Measurements from ENCODE around the gene GALNS. TPM values are rescaled to one million over a fixed set of nuclear protein-coding genes. Genes with fewer than 3 reads are reported as not detected.

The GALNS gene
- total and polyA plus RNA-seq, 2 of the 13 experiments (the other 11 are each of a cell fraction or from before 2014, with no cell fraction given) = 9.2 to 9.8 TPM

DNA sequence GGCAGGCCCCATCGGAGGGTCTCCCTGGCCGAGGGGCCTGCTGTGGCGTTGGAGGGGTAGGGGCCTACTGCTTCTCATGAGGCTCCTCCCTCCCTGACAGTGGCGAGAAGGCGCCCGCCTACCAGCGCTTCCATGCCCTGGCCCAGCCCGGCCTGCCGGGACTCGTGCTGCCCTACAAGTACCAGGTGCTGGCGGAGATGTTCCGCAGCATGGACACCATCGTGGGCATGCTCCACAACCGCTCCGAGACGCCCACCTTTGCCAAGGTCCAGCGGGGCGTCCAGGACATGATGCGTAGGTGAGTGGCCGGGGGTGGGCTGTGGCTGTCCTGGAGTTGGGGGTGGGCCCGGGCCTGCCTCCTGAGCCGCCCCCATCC, 51.4 kb downstream of the GALNS start (continued):
- TF ChIP-seq ZBTB7A (CRISPR knock-in tag; IDR thresholded peaks at IDR 0.05) = no peak
- TF ChIP-seq, protein P1, sequence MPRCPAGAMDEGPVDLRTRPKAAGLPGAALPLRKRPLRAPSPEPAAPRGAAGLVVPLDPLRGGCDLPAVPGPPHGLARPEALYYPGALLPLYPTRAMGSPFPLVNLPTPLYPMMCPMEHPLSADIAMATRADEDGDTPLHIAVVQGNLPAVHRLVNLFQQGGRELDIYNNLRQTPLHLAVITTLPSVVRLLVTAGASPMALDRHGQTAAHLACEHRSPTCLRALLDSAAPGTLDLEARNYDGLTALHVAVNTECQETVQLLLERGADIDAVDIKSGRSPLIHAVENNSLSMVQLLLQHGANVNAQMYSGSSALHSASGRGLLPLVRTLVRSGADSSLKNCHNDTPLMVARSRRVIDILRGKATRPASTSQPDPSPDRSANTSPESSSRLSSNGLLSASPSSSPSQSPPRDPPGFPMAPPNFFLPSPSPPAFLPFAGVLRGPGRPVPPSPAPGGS (CRISPR knock-in tag; IDR thresholded peaks at IDR 0.05) = no peak
- TF ChIP-seq, protein P2, sequence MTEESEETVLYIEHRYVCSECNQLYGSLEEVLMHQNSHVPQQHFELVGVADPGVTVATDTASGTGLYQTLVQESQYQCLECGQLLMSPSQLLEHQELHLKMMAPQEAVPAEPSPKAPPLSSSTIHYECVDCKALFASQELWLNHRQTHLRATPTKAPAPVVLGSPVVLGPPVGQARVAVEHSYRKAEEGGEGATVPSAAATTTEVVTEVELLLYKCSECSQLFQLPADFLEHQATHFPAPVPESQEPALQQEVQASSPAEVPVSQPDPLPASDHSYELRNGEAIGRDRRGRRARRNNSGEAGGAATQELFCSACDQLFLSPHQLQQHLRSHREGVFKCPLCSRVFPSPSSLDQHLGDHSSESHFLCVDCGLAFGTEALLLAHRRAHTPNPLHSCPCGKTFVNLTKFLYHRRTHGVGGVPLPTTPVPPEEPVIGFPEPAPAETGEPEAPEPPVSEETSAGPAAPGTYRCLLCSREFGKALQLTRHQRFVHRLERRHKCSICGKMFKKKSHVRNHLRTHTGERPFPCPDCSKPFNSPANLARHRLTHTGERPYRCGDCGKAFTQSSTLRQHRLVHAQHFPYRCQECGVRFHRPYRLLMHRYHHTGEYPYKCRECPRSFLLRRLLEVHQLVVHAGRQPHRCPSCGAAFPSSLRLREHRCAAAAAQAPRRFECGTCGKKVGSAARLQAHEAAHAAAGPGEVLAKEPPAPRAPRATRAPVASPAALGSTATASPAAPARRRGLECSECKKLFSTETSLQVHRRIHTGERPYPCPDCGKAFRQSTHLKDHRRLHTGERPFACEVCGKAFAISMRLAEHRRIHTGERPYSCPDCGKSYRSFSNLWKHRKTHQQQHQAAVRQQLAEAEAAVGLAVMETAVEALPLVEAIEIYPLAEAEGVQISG (CRISPR knock-in tag; IDR thresholded peaks at IDR 0.05) = 0 out of 2 replicates have a peak, but pooled peaks have one; percentile 19
- no peak for TF ChIP-seq ZNF552 (CRISPR knock-in tag; IDR thresholded peaks at IDR 0.05; ENCODE audit: borderline replicate concordance)
- TF ChIP-seq ZNF780A (CRISPR knock-in tag; IDR thresholded peaks at IDR 0.05) = 0 out of 2 replicates have a peak, but pooled peaks have one; percentile 15
- 0 out of 2 replicates have a peak, but pooled peaks have one; percentile 9 for TF ChIP-seq BRD4 (CRISPR knock-in tag; IDR thresholded peaks at IDR 0.05)
- no peak for TF ChIP-seq XRCC5 (optimal IDR thresholded peaks at IDR 0.05; ENCODE audit: low read length)
- TF ChIP-seq, protein P3, sequence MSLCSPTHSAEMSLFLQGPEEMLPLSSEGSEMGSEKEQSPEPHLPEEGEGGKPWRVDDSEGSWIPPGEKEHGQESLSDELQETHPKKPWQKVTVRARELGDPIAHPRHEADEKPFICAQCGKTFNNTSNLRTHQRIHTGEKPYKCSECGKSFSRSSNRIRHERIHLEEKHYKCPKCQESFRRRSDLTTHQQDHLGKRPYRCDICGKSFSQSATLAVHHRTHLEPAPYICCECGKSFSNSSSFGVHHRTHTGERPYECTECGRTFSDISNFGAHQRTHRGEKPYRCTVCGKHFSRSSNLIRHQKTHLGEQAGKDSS (CRISPR knock-in tag; IDR thresholded peaks at IDR 0.05; ENCODE audit: borderline replicate concordance, low read depth) = no peak
